Mucosa of gallbladder (tissue), 1 donor: Measurements from ENCODE around the gene PIGP. TPM values are rescaled to one million over a fixed set of nuclear protein-coding genes. Genes with fewer than 3 reads are reported as not detected.
"Not testable (repeated sequence)": the region's sequence is repeated elsewhere in the genome, so short reads cannot be mapped to it uniquely, and the experiment has no call there.

Experiments used
- DNase-seq: peaks from one replicate; pipeline ENCODE4 v3.0.0-alpha.2; 2020; ENCODE audit warnings: low spot score
- total RNA-seq: library from RNA; stranded (reverse); gene quantifications from one replicate; pipeline ENCODE4 v1.2.1, GENCODE V29; 2021
- donor health status: DM: no; HTN: no; CAD: no.

The PIGP gene
- total RNA-seq, 1 donor from 2014 or later: 28.3 TPM

GRCh38 chr21:37045149-37045548 lies 27.7 kb downstream of the PIGP start:
- DNase-seq: no peak

DNA sequence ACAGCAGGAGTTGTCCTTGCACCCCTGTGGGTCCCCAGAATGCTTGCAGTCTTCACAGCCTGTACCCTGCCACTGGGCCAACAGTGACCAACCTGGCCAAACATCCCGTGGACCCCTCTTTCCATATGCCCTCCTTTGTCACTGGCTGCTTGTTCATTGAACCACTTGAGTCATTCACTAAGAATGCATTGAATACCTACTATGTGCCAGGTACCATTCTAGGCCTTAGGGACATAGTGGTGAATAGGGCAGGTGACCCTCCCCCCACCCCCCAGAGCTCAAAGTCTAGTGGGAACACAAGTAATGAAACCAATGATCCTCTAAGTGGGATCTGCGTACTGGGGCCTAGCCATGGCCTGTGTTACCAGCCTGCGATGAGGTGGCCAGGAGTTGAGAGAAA lies 28.2 kb downstream of the PIGP start:
- DNase-seq: no peak

DNA sequence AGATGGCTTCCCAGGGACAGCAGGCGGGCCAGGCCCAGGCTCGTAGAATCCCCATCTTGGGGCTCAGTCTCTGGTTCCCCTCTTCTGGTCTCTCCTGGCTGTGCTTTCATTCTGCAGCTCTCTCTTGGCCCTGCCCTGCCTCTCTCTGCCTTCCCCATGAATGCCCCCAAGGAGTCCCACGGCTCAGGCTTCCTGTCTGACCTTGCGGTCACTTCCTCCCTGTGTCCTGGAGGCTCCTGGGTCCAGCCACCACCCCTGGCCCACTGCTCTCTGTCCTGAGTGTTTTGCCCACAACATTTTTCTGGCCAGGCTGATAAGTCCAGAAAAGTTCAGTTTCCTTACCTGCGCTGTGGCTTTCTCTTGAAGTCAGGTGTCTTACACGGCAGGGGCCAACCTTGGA lies 29.1 kb downstream of the PIGP start:
- no peak for DNase-seq

DNA sequence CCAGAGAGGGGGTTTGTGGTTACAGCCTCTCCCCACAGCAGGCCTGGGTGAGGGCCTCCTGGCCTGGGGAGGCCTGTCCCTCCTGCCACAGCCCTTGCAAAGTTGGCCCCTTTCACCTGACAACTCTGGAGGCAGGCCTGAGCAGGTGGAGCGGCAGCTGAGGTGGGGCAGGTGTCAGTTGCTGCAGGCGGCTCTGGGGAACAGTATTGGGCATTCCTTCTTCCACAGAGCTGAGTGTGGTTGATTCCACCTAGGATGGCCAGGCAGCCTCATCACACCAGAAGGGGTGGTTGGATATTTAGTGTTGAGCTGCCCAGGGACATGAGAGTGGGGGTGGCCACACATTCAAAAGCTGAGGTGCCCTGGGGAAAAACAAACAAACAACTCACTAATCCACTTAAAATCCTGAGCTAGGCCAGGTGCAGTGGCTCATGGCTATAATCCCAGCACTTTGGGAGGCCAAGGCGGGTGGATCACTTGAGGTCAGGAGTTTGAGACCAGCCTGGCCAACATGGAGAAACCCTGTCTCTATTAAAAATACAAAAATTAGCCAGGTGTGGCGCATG lies 31.1 kb downstream of the PIGP start:
- no peak for DNase-seq

GRCh38 chr21:37040212-37040611 lies 32.7 kb downstream of the PIGP start:
- no peak for DNase-seq

- no peak for DNase-seq
These were observed 33.3 kb downstream of the PIGP start for GRCh38 chr21:37039411-37040075.

DNA sequence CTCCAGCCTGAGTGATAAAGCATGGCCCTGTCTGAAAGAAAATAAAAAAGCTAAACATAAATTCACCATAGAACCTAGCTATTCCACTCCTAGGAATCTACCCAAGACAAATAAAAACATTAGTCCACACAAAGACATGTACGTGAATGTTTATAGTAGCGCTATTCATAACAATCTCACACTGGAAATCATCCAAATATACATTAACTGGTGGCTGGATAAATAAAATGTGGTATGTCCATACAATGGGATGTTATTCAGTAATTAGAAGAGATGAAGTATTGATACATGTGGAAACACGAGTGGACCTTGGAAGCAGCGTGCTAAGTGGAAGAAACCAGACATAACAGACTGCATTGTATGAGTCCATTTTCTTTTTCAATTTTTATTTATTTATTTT lies 36.7 kb downstream of the PIGP start:
- DNase-seq: no peak

GRCh38 chr21:37034394-37034793 lies 38.5 kb downstream of the PIGP start:
- not testable (repeated sequence) for DNase-seq

DNA sequence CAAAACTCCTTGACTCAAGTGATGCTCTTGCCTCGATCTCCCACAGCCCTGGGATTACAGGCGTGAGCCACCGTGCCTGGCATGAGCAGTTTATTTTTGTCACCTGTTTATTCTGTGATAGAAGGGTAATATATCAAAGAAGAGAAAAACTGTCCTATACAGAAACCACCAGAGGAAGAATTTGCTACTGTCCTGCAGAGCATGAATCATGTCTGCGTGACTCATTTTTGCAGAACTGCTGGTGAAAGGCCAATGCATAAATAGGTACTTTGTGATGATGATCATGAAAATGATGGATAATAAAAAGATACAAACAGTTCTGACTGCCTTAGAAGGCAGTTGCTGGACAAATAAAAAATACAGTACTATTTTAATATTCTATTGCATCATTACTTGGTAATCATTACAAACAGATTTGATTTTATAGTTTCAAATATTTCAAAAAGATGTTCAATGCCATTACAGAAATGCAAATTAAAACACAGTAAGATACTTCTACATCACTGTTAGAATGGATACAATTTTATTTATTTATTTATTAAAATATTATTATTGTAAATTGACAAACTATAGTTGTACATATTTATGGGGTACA lies 39.9 kb downstream of the PIGP start:
- no peak for DNase-seq

- DNase-seq: no peak
These were observed 40.6 kb downstream of the PIGP start for GRCh38 chr21:37032293-37032692.

- DNase-seq: no peak
These were observed 42.0 kb downstream of the PIGP start for GRCh38 chr21:37030864-37031263.

GRCh38 chr21:37028570-37028969 lies 44.3 kb downstream of the PIGP start:
- DNase-seq: no peak

- no peak for DNase-seq
These were observed 46.4 kb downstream of the PIGP start for GRCh38 chr21:37026499-37026898.

DNA sequence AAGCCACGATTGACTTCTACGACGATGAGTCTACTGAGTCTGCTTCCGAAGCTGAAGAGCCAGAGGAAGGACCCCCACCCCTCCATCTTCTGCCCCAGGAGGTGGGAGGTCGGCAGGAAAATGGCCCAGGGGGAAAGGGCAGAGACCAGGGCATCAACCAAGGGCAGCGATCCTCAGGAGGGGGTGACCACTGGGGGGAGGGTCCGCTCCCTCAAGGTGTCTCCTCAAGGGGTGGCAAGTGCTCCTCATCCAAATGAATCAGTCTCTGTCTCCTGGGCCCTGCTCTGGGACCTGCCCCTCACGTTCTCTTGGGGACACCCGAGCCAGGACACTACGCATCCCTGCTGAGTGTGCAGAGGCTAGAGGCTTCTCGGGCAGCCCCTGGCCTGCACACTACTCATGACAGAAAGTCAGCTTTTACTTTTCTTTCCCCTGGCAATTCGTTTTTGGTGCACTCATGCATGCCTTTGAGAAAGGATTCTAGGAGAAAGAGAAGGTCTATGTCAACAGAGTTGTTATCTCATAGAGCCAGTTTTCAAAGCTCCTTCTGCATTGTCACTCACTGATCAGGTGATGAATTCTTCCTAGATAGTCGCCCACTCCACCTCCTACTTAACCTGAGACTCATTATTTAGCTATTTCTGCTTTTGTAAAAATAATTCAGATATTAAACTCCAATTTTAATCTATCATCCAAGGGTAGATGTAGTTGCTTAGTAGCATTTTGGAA lies 54.8 kb downstream of the PIGP start:
- DNase-seq: no peak

Other genes starting within 250 kb of the PIGP start
- gene HLCS, start 106.4 kb downstream of the PIGP start, total RNA-seq: 15.5 TPM
- gene RIPPLY3, start 66.4 kb downstream of the PIGP start, total RNA-seq: 0.20 TPM
- gene TTC3, start 183 bp upstream of the PIGP start, total RNA-seq: 103 TPM
- 48.2 TPM for gene VPS26C, start 194.3 kb upstream of the PIGP start, total RNA-seq